Activated CD4-positive, alpha-beta T cell treated with anti-CD3 and anti-CD28 coated beads, Interleukin-2, amount 50 U/mL, for 48 hours (primary cell): ENCODE data around the gene ALDH1A3.

Experiments
- DNase-seq, 2 experiments: peaks; one replicate each; pipeline ENCODE4 v3.0.0-alpha.2; 2020

Gene ALDH1A3

DNA sequence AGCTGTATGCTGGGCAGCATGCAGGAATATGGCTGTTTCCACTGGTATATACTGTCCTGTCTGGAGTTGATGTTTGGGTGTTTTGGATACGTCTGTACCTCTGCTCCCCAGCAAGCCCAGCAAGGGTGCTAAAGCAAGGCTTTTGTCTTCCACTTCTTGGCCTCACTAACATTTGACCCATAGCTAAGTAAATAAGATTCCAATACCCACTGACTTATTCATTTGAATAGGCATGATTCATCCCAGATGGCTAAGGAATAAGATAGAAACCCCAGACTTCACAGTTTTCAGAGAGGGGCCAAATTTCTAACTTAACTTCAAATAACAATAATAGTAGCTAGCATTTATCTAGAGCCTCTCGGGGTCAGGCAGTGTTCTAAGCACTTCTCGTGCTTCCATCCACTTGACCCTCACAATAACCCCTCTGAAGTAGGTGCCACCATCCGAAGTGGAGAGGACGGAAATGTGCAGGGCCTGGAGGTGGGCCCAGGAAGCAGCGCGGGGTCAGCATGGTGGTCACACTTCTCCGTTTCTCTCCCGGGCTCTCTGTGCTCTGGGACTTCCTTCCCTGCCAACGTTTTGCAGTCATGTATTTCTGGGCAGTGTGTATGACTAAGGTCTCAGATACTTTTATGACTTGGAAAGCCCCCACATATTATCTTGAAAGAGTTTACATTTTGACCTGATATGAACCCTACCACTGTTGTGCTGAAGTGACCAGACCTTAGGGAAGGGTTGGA, 78.9 kb downstream of the ALDH1A3 start:
- DNase-seq: no peak

DNA sequence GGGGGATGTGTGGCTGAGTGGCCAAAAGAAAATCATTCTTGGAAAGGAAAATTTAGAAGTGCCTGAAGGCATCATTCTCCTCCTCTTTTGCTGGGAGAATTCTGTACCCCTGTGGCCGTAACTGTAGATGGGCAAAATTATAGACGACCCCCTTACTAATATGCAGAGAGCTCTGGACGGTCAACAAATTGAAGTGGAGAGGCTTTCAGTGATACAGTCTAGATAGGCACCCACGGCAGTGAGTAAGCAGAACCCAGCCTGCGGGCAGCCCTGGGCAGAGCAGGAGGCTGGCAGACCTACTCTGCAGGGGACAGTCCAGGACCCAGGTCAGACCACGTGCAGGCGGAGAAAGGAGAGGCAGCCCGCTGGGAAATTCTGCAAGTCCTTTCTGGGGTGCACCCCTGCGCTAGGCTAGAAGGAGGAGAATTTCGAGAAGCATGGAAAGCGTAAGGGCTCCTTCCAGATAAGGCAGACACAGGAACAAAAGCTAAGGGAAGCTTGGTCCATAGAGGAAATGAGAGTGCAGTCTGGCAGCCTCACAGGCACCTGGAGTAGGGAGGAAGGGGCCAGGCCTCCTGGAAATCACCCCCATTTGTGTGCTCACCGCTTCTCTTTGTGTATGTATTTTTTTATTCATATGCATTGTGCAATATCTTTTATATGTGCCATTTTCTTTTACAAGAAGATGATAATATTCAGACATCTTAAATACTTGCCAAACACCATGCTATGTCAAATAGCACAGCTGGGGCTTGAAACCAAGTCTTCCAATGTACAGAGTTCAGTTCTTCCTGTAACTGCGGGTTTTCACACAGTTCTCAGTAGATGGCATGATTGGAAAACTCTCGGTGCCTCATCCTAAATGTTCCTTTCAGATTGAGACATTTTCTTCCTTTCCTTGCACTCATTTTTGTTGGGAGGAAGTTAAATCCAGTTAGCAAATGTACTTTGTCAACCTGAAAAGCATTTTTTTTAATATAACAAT, 79.7 kb downstream of the ALDH1A3 start:
- DNase-seq: no peak
